Hindlimb muscle (tissue), 1 donor: ENCODE measurements around the gene PLD3. TPM values are rescaled to one million over a fixed set of nuclear protein-coding genes. Genes with fewer than 3 reads are reported as not detected.

Experiments used
- polyA plus RNA-seq: library from polyadenylated mRNA; unstranded; fragments of 120-200 nt; gene quantifications from one replicate; pipeline ENCODE4 v1.2.1, GENCODE V29; 2013; ENCODE audit not compliant: insufficient read length

The PLD3 gene
- polyA plus RNA-seq, 1 donor = 242 TPM

Other genes starting within 250 kb of the PLD3 start
- 12.3 TPM for gene MAP3K10, start 157.3 kb upstream of the PLD3 start, polyA plus RNA-seq
- gene TTC9B, start 130.3 kb upstream of the PLD3 start, polyA plus RNA-seq = not detected
- 0.49 TPM for gene CCNP, start 122.0 kb upstream of the PLD3 start, polyA plus RNA-seq
- gene AKT2, start 63.4 kb upstream of the PLD3 start, polyA plus RNA-seq = 214 TPM
- 106 TPM for gene C19orf47, start 298 bp upstream of the PLD3 start, polyA plus RNA-seq
- gene HIPK4, start 41.5 kb downstream of the PLD3 start, polyA plus RNA-seq = 1.6 TPM
- 11.7 TPM for gene PRX, start 64.7 kb downstream of the PLD3 start, polyA plus RNA-seq
- 7.3 TPM for gene SERTAD1, start 77.3 kb downstream of the PLD3 start, polyA plus RNA-seq
- gene SERTAD3, start 95.6 kb downstream of the PLD3 start, polyA plus RNA-seq = 47.9 TPM
- gene BLVRB, start 117.0 kb downstream of the PLD3 start, polyA plus RNA-seq = 42.4 TPM
- 0.19 TPM for gene SPTBN4, start 118.3 kb downstream of the PLD3 start, polyA plus RNA-seq
- 18.7 TPM for gene SHKBP1, start 228.2 kb downstream of the PLD3 start, polyA plus RNA-seq